Measurements from ENCODE around the gene TMCO4.
"Not testable (repeated sequence)": the region's sequence is repeated elsewhere in the genome, so short reads cannot be mapped to it uniquely, and the experiment has no call there.

The TMCO4 gene

GRCh38 chr1:19799230-19800075, at the start of gene TMCO4:
TMCO4 (minus strand) TSS chr1:19799916; CDS start chr1:19780758, 19,158 bp downstream.
- DNase-seq = no peak

- not testable (repeated sequence) for DNase-seq
Observed at GRCh38 chr1:19849307-19849706, 49.6 kb upstream of the TMCO4 start.

GRCh38 chr1:19847334-19847733, 47.6 kb upstream of the TMCO4 start:
- not testable (repeated sequence) for DNase-seq

GRCh38 chr1:19846338-19846737, 46.6 kb upstream of the TMCO4 start:
- no peak for DNase-seq

GRCh38 chr1:19845555-19845954, 45.8 kb upstream of the TMCO4 start:
- no peak for DNase-seq

GRCh38 chr1:19844731-19845495, 45.2 kb upstream of the TMCO4 start:
- no peak for DNase-seq

- DNase-seq = no peak
Observed at GRCh38 chr1:19840228-19840627, 40.5 kb upstream of the TMCO4 start.

- no peak for DNase-seq
Observed at GRCh38 chr1:19837866-19838265, 38.1 kb upstream of the TMCO4 start.

GRCh38 chr1:19835578-19835977, 35.9 kb upstream of the TMCO4 start:
- DNase-seq = no peak

GRCh38 chr1:19831441-19831840, 31.7 kb upstream of the TMCO4 start:
- no peak for DNase-seq

- DNase-seq = no peak
Observed at GRCh38 chr1:19828546-19828945, 28.8 kb upstream of the TMCO4 start.

- no peak for DNase-seq
Observed at GRCh38 chr1:19825298-19825697, 25.6 kb upstream of the TMCO4 start.

- DNase-seq = no peak
Observed at GRCh38 chr1:19824541-19824940, 24.8 kb upstream of the TMCO4 start.

- DNase-seq = no peak
Observed at GRCh38 chr1:19824036-19824435, 24.3 kb upstream of the TMCO4 start.

GRCh38 chr1:19819701-19820100, 20.0 kb upstream of the TMCO4 start:
- no peak for DNase-seq

- no peak for DNase-seq
Observed at GRCh38 chr1:19818324-19818723, 18.6 kb upstream of the TMCO4 start.

GRCh38 chr1:19817160-19817559, 17.4 kb upstream of the TMCO4 start:
- DNase-seq = no peak

GRCh38 chr1:19816737-19817086, 17.0 kb upstream of the TMCO4 start:
- DNase-seq = not testable (repeated sequence)

GRCh38 chr1:19815801-19816736, 16.4 kb upstream of the TMCO4 start:
- DNase-seq = peak; percentile 96

- peak; percentile 85 for DNase-seq
Observed at GRCh38 chr1:19814681-19815503, 15.2 kb upstream of the TMCO4 start, which contains the start of gene RNF186. RNF186 (minus strand) TSS chr1:19815283; CDS start chr1:19815101, 182 bp downstream.

GRCh38 chr1:19814244-19814661, 14.5 kb upstream of the TMCO4 start:
- DNase-seq = no peak

GRCh38 chr1:19813643-19813960, 13.9 kb upstream of the TMCO4 start:
- DNase-seq = no peak

Data from NCI-H1105 treated with DMSO at 0.1 percent for 48 hours (cell line).